BLaER1 treated with 17β-estradiol and CSF1 and Interleukin-3, amounts not matched to agents 10 nM and 100 nM (cell line): ENCODE results near the gene PADI3.

Experiments used
- H3K27ac ChIP-seq, 11 experiments: shearing (Covaris generic); formaldehyde crosslinking; 2 replicates each; pipeline ENCODE4 v1.8.1; 2022
- H3K27me3 ChIP-seq, 11 experiments: shearing (Covaris generic); formaldehyde crosslinking; 2 replicates each; pipeline ENCODE4 v1.8.1; 2022
- H3K36me3 ChIP-seq, 11 experiments: shearing (Covaris generic); formaldehyde crosslinking; 2 replicates each; pipeline ENCODE4 v1.8.1; 2022
- H3K4me1 ChIP-seq, 10 experiments: shearing (Covaris generic); formaldehyde crosslinking; 2 replicates each; pipeline ENCODE4 v1.8.1; 2022
- H3K4me2 ChIP-seq, 11 experiments: shearing (Covaris generic); formaldehyde crosslinking; 2 replicates each; pipeline ENCODE4 v1.8.1; 2022
- H3K4me3 ChIP-seq, 10 experiments: shearing (Covaris generic); formaldehyde crosslinking; 2 replicates each; pipeline ENCODE4 v1.8.1; 2022
- H3K9ac ChIP-seq, 11 experiments: shearing (Covaris generic); formaldehyde crosslinking; 2 replicates each; pipeline ENCODE4 v1.8.1; 2022
- H3K9me3 ChIP-seq, 11 experiments: shearing (Covaris generic); formaldehyde crosslinking; replicated peaks in 1 of 11; 2 replicates each; pipeline ENCODE4 v1.8.1; 2022
- H4K20me1 ChIP-seq, 11 experiments: shearing (Covaris generic); formaldehyde crosslinking; 2 replicates each; pipeline ENCODE4 v1.8.1; 2022
- Cebpa-rat ChIP-seq, 11 experiments: shearing (Covaris generic); IDR thresholded peaks; 2 replicates each; pipeline ENCODE4 v1.8.1; 2022

PADI3 gene

GRCh38 chr1:17220287-17220686 lies 28.6 kb upstream of the PADI3 start:
- Histone ChIP-seq H3K27me3 (no peaks in the 10 kb centered on the region), H3K27ac (no peak overlapping the region), H3K36me3 (no peaks in the 10 kb centered on the region), H3K9me3 (no peaks in the 10 kb centered on the region), H3K4me3 (no peak overlapping the region), H3K9ac (no peak overlapping the region), H3K4me1 (peaks cover 0 to 5% (median 2%) of the 10 kb centered on the region in 10 experiments; a peak in 12 of 20 replicates), H4K20me1 (no peaks in the 10 kb centered on the region; a peak in 1 of 22 replicates), H3K4me2 (no peak overlapping the region)
- TF ChIP-seq Cebpa-rat (IDR thresholded peaks at IDR 0.05), result no peak

- Histone ChIP-seq H4K20me1 (no peaks in the 10 kb centered on the region; a peak in 1 of 22 replicates), H3K4me2 (no peak overlapping the region), H3K4me1 (no peaks in the 10 kb centered on the region), H3K9ac (no peak overlapping the region), H3K27ac (no peak overlapping the region), H3K27me3 (no peaks in the 10 kb centered on the region), H3K36me3 (no peaks in the 10 kb centered on the region), H3K4me3 (no peak overlapping the region), H3K9me3 (no peaks in the 10 kb centered on the region)
- TF ChIP-seq Cebpa-rat (IDR thresholded peaks at IDR 0.05), result no peak
Measured at GRCh38 chr1:17222557-17222956, 26.3 kb upstream of the PADI3 start.

GRCh38 chr1:17224434-17224833 lies 24.5 kb upstream of the PADI3 start:
- Histone ChIP-seq H3K27me3 (no peaks in the 10 kb centered on the region), H3K4me2 (no peak overlapping the region), H3K4me1 (no peaks in the 10 kb centered on the region), H3K27ac (no peak overlapping the region), H3K9me3 (no peaks in the 10 kb centered on the region), H3K4me3 (no peak overlapping the region), H3K36me3 (no peaks in the 10 kb centered on the region), H4K20me1 (no peaks in the 10 kb centered on the region; a peak in 1 of 22 replicates), H3K9ac (no peak overlapping the region)
- no peak for TF ChIP-seq Cebpa-rat (IDR thresholded peaks at IDR 0.05)

- no peak for TF ChIP-seq Cebpa-rat (IDR thresholded peaks at IDR 0.05)
- Histone ChIP-seq H3K4me2 (no peak overlapping the region), H3K9ac (no peak overlapping the region), H3K27me3 (no peaks in the 10 kb centered on the region), H3K27ac (no peak overlapping the region), H3K4me1 (no peaks in the 10 kb centered on the region), H3K9me3 (no peaks in the 10 kb centered on the region), H4K20me1 (no peaks in the 10 kb centered on the region; a peak in 1 of 22 replicates), H3K36me3 (no peaks in the 10 kb centered on the region), H3K4me3 (no peak overlapping the region)
Measured at GRCh38 chr1:17225140-17225539, 23.8 kb upstream of the PADI3 start.

GRCh38 chr1:17227358-17227915 lies 21.5 kb upstream of the PADI3 start:
- Histone ChIP-seq H3K4me1 (peaks cover 0 to 13% (median 5%) of the 10 kb centered on the region in 10 experiments; a peak in 6 of 20 replicates), H4K20me1 (no peaks in the 10 kb centered on the region), H3K27me3 (no peaks in the 10 kb centered on the region), H3K36me3 (no peaks in the 10 kb centered on the region), H3K9me3 (no peaks in the 10 kb centered on the region), H3K4me2 (no peak overlapping the region), H3K27ac (no peak overlapping the region), H3K4me3 (no peak overlapping the region), H3K9ac (no peak overlapping the region)
- no peak for TF ChIP-seq Cebpa-rat (IDR thresholded peaks at IDR 0.05)

- no peaks in the 10 kb centered on the region for H3K36me3 ChIP-seq
- no peak for TF ChIP-seq Cebpa-rat (IDR thresholded peaks at IDR 0.05)
- no peak overlapping the region for H3K4me3 ChIP-seq
- H4K20me1 ChIP-seq, result no peaks in the 10 kb centered on the region
- H3K9me3 ChIP-seq, result no peaks in the 10 kb centered on the region
- H3K9ac ChIP-seq, result no peak overlapping the region
- H3K27me3 ChIP-seq, result no peaks in the 10 kb centered on the region
- no peak overlapping the region for H3K27ac ChIP-seq
- H3K4me2 ChIP-seq, result no peak overlapping the region
- H3K4me1 ChIP-seq, result peaks cover 0 to 18% (median 5%) of the 10 kb centered on the region in 10 experiments; a peak in 8 of 20 replicates
Measured at GRCh38 chr1:17228619-17229018, 20.3 kb upstream of the PADI3 start.

GRCh38 chr1:17229379-17229778 lies 19.5 kb upstream of the PADI3 start:
- Histone ChIP-seq H3K27ac (no peak overlapping the region), H3K36me3 (no peaks in the 10 kb centered on the region), H3K9ac (no peak overlapping the region), H3K4me3 (no peak overlapping the region), H3K27me3 (no peaks in the 10 kb centered on the region), H3K4me1 (peaks cover 0 to 25% (median 5%) of the 10 kb centered on the region in 10 experiments; a peak in 8 of 20 replicates), H3K4me2 (no peak overlapping the region), H3K9me3 (no peaks in the 10 kb centered on the region), H4K20me1 (no peaks in the 10 kb centered on the region)
- TF ChIP-seq Cebpa-rat (IDR thresholded peaks at IDR 0.05), result no peak

- no peak overlapping the region for H3K9ac ChIP-seq
- no peak overlapping the region for H3K27ac ChIP-seq
- peak overlapping the region in 1 of 11 experiments; percentile 40; a peak in 1 of 22 replicates for H3K4me2 ChIP-seq
- H3K9me3 ChIP-seq, result no peaks in the 10 kb centered on the region
- H4K20me1 ChIP-seq, result no peaks in the 10 kb centered on the region
- H3K27me3 ChIP-seq, result no peaks in the 10 kb centered on the region
- H3K36me3 ChIP-seq, result no peaks in the 10 kb centered on the region
- no peak for TF ChIP-seq Cebpa-rat (IDR thresholded peaks at IDR 0.05)
- peaks cover 0 to 29% (median 5%) of the 10 kb centered on the region in 10 experiments; a peak in 9 of 20 replicates for H3K4me1 ChIP-seq
- H3K4me3 ChIP-seq, result no peak overlapping the region
Measured at GRCh38 chr1:17230106-17230505, 18.8 kb upstream of the PADI3 start.

- Histone ChIP-seq H3K9ac (no peak overlapping the region), H3K4me3 (no peak overlapping the region), H3K4me2 (peak overlapping the region in 3 of 11 experiments; percentile 9 to 40 (median 29); a peak in 5 of 22 replicates), H3K9me3 (no peaks in the 10 kb centered on the region), H3K36me3 (no peaks in the 10 kb centered on the region), H3K27me3 (no peaks in the 10 kb centered on the region), H4K20me1 (no peaks in the 10 kb centered on the region), H3K4me1 (peaks cover 0 to 32% (median 12%) of the 10 kb centered on the region in 10 experiments; a peak in 16 of 20 replicates), H3K27ac (no peak overlapping the region)
- TF ChIP-seq Cebpa-rat (IDR thresholded peaks at IDR 0.05), result no peak
Measured at GRCh38 chr1:17230671-17231310, 18.1 kb upstream of the PADI3 start.
